A673 (cell line): ENCODE data around the gene UBA52. TPM values are rescaled to one million over a fixed set of nuclear protein-coding genes. Genes with fewer than 3 reads are reported as not detected.
A peak's percentile ranks its signal among the peaks of the same experiment; 100 is the strongest.

Experiments used
- BruUV-seq: library from RNA; stranded (reverse); fragments of 400-500 nt; replicated peaks from 2 replicates; lab custom pipeline; 2021; lab: Mats Ljungman, UMichigan
- CTCF ChIA-PET: fragments of 300-600 bp; sonication (Branson Sonifier 250); formaldehyde crosslinking; loops from one replicate; lab custom pipeline; 2022; ENCODE audit warnings: antibody characterized with exemption; lab: Charles Lee
- POLR2A ChIA-PET: fragments of 300-600 bp; sonication (Branson Sonifier 250); formaldehyde crosslinking; loops from one replicate; lab custom pipeline; 2022; ENCODE audit warnings: antibody characterized with exemption; ENCODE audit not compliant: low non-redundant PET; lab: Charles Lee
- DNase-seq: peaks from one replicate; pipeline ENCODE4 v3.0.0-alpha.2; 2015; ENCODE audit warnings: low spot score
- H3K27ac ChIP-seq: fragments of 200-600 bp; sonication (generic); 2 replicates; pipeline ENCODE4 v1.5.1; 2016; ENCODE audit warnings: mixed run types, low read depth, mild to moderate bottlenecking, mixed read lengths, antibody characterized with exemption, low read length; ENCODE audit not compliant: poor library complexity, severe bottlenecking
- H3K27me3 ChIP-seq: fragments of 200-600 bp; sonication (generic); replicated peaks from 2 replicates; pipeline ENCODE4 v1.6.1; 2017; ENCODE audit warnings: mixed run types, low read depth, mild to moderate bottlenecking, mixed read lengths, antibody characterized with exemption, low read length; ENCODE audit not compliant: insufficient read depth, poor library complexity
- H3K36me3 ChIP-seq: fragments of 200-600 bp; sonication (generic); 2 replicates; pipeline ENCODE4 v1.6.1; 2016; ENCODE audit warnings: mixed run types, mild to moderate bottlenecking, mixed read lengths, antibody characterized with exemption, low read length; ENCODE audit not compliant: insufficient read depth, poor library complexity, severe bottlenecking
- H3K4me1 ChIP-seq: fragments of 200-600 bp; sonication (generic); 2 replicates; pipeline ENCODE4 v1.6.1; 2017; ENCODE audit warnings: mixed run types, mild to moderate bottlenecking, mixed read lengths, antibody characterized with exemption, low read length; ENCODE audit not compliant: insufficient read depth, poor library complexity, severe bottlenecking
- H3K4me3 ChIP-seq: fragments of 200-600 bp; sonication (generic); 2 replicates; pipeline ENCODE4 v1.5.1; 2016; ENCODE audit warnings: low read depth, mixed run types, mild to moderate bottlenecking, mixed read lengths, low read length; ENCODE audit not compliant: poor library complexity, severe bottlenecking
- H3K9me3 ChIP-seq: fragments of 200-600 bp; sonication (generic); 2 replicates; pipeline ENCODE4 v1.6.1; 2016; ENCODE audit warnings: mixed run types, low read depth, mild to moderate bottlenecking, mixed read lengths, antibody characterized with exemption, low read length; ENCODE audit not compliant: poor library complexity, severe bottlenecking
- CTCF ChIP-seq: fragments of 300-800, 200-600 bp; sonication (generic); conservative IDR thresholded peaks from 2 replicates; pipeline ENCODE4 v1.5.1; 2017; ENCODE audit warnings: low read depth, mild to moderate bottlenecking, antibody characterized with exemption, low read length, moderate library complexity, mixed read lengths
- EZH2 ChIP-seq: fragments of 200-600 bp; sonication (generic); IDR thresholded peaks from 2 replicates; pipeline ENCODE4 v1.6.1; 2017; ENCODE audit warnings: borderline replicate concordance, low read depth, mild to moderate bottlenecking, mixed read lengths, antibody characterized with exemption, low read length; ENCODE audit not compliant: poor library complexity, severe bottlenecking
- intact Hi-C: fragments of 100-400 bp; cut with micrococcal nuclease; formaldehyde crosslinking; loops from one replicate; pipeline ENCODE4 v1.10.0; 2022; ENCODE audit not compliant: unreplicated experiment
- total RNA-seq: library from RNA; stranded (reverse); gene quantifications from 2 replicates; pipeline ENCODE4 v1.2.3, GENCODE V29; 2021

The UBA52 gene
- total RNA-seq, 1 experiment from 2014 or later: 1,348 TPM

- DNase-seq: no peak
- Histone ChIP-seq H3K27ac (no peak overlapping the region), H3K4me1 (peaks cover 31% of the 10 kb centered on the region), H3K36me3 (peaks cover 15% of the 10 kb centered on the region), H3K27me3 (no peaks in the 10 kb centered on the region), H3K4me3 (no peak overlapping the region), H3K9me3 (no peaks in the 10 kb centered on the region)
- POLR2A ChIA-PET: no interaction called here
- no peak for TF ChIP-seq EZH2
- no peak for TF ChIP-seq CTCF
- intact Hi-C loops: no loop called here
- no TSS peak for BruUV-seq
- CTCF ChIA-PET: no interaction called here
Observed at GRCh38 chr19:18603255-18603957, 31.7 kb downstream of the UBA52 start.

GRCh38 chr19:18603958-18604819 is 32.5 kb downstream of the UBA52 start:
- intact Hi-C loops: no loop called here
- H3K4me3 ChIP-seq: peak overlapping the region; percentile 87
- peak overlapping the region; percentile 89 for H3K27ac ChIP-seq
- H3K36me3 ChIP-seq: peaks cover 8% of the 10 kb centered on the region
- TF ChIP-seq CTCF: no peak
- no peak for TF ChIP-seq EZH2
- peaks cover 32% of the 10 kb centered on the region for H3K4me1 ChIP-seq
- no peaks in the 10 kb centered on the region for H3K9me3 ChIP-seq
- no TSS peak for BruUV-seq
- POLR2A ChIA-PET: no interaction called here
- no peaks in the 10 kb centered on the region for H3K27me3 ChIP-seq
- CTCF ChIA-PET: no interaction called here
- no peak for DNase-seq

GRCh38 chr19:18604820-18605159 is 33.1 kb downstream of the UBA52 start:
- POLR2A ChIA-PET: no interaction called here
- TF ChIP-seq EZH2 (no peak), CTCF (no peak)
- intact Hi-C loops: no loop called here
- Histone ChIP-seq H3K9me3 (no peaks in the 10 kb centered on the region), H3K4me1 (peaks cover 38% of the 10 kb centered on the region), H3K27me3 (no peaks in the 10 kb centered on the region), H3K4me3 (peak overlapping the region; percentile 87), H3K36me3 (peaks cover 4% of the 10 kb centered on the region), H3K27ac (peak overlapping the region; percentile 89)
- DNase-seq: no peak
- no TSS peak for BruUV-seq
- CTCF ChIA-PET: no interaction called here
